Stimulated activated CD4-positive, alpha-beta T cell treated with anti-CD3 and anti-CD28 coated beads, Interleukin-1b, Interleukin-23, amount 100 ng/mL, for 1 hour (primary cell): ENCODE data around the gene PFN1.
"Not testable (repeated sequence)": the region's sequence is repeated elsewhere in the genome, so short reads cannot be mapped to it uniquely, and the experiment has no call there.

Experiments
- DNase-seq, 2 donors: peaks; one replicate each; pipeline ENCODE4 v3.0.0-alpha.2; 2020; ENCODE audit warnings: low read depth in 2 of 2

Gene PFN1

DNA sequence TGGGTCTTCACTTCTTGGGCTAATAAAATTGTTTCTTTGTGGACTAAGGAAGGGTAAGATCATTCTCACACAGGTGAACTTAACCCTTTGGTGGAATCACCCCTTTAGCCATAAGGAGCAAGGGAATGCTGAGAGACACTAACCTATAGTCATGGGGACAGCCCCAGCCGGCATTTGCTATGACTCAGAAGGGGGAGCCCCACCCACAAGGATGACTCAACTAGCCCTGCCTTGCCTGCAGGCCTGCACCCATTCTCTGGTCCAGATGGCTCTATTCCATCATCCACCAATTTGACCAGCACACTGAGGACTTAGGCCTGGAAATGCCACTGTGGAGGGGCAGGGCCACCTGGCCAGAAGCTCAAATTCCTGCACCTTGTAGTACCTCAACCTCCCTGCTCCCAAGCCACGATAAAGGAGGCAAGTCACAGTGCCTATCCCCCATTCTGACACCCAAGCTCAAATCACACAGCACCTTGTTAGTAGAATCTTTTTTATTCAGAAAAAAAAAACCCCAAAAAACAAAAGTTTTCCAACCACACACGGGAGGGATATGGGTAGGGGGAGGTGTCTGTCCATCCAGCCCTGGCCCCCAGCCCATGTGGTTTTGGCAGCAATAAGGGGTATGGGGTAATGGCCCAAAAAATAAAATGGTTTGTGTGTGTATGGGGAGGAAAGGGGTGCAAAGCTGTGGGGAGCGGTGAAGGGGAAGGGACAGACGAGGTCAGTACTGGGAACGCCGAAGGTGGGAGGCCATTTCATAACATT lies 3.0 kb downstream of the PFN1 start:
- DNase-seq = peak in 1 of 2 donors; percentile 75

DNA sequence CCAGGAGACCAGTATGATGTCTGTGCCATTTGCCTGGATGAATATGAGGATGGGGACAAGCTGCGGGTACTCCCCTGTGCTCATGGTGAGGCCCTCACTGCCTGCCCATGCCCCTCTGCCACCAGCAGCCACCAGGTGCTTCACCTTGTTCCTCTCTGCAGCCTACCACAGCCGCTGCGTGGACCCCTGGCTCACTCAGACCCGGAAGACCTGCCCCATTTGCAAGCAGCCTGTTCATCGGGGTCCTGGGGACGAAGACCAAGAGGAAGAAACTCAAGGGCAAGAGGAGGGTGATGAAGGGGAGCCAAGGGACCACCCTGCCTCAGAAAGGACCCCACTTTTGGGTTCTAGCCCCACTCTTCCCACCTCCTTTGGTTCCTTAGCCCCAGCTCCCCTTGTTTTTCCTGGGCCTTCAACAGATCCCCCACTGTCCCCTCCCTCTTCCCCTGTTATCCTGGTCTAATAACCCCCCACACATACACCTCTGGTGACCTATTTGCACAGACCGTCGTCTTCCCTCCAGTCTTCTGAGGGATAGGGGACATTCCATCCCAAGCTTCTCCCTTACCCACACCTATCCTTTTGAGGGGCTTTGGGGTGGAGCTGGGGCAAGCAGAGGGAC lies 3.7 kb downstream of the PFN1 start:
- no peak for DNase-seq

DNA sequence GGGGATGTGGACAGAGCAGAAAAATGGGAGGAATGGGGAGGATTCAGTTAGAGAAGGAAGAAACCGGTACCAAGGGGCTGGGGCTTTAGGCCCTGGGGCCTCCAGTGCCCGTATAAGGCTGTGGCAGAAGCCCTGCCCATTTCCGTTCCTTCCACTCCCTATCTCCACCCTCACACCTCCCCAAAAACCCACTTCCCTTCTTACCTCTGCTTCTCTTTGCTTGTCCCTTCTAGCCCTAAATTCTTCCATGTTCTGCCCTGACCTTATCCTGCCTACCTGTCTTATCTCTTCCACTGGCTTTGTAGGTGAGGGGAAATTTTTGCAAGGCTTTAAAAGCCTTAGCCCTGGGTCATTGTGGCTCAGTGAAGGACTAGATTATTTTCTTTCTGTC lies 4.2 kb downstream of the PFN1 start:
- DNase-seq = no peak

DNA sequence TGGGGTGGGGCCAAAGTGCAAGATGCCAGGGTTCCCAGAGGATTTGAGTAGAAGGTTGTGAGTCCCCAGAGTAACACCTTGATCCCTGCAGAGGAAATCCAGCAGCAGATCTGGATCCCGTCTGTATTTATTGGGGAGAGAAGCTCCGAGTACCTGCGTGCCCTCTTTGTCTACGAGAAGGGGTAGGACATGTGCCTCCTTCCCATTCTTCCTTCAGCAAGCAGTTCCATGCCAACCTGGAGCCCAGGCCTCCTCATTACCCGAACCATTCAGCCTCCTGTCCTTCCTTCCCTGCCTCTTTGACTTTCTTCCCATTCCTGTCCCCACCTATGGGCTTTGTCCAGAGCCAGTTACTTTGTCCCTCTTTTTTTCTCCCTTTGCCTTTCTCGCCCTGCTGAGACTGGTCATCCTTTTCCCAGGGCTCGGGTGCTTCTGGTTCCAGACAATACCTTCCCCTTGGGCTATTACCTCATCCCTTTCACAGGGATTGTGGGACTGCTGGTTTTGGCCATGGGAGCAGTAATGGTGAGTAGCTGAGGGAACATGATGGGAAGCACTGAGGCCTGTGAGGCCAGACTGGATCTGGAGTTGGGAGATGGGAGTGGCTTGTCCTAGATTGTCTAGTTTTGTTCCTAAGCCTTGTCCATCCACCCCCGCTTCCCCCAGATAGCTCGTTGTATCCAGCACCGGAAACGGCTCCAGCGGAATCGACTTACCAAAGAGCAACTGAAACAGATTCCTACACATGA lies 5.4 kb downstream of the PFN1 start:
- DNase-seq = no peak

DNA sequence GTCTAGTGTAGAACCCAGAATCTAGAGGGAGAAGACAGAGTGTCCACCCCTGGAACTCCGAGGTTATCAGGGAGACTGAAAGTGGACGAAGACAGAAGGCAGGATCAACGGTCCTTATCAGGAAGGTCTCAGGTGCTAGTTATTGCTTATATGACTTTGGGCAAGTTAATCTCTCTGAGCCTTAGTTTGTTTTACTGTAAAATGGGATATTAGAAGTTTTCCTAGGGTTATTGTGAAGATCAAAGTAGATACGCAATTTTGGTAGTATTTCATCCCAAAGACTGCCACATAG lies 7.1 kb downstream of the PFN1 start:
- DNase-seq = no peak

DNA sequence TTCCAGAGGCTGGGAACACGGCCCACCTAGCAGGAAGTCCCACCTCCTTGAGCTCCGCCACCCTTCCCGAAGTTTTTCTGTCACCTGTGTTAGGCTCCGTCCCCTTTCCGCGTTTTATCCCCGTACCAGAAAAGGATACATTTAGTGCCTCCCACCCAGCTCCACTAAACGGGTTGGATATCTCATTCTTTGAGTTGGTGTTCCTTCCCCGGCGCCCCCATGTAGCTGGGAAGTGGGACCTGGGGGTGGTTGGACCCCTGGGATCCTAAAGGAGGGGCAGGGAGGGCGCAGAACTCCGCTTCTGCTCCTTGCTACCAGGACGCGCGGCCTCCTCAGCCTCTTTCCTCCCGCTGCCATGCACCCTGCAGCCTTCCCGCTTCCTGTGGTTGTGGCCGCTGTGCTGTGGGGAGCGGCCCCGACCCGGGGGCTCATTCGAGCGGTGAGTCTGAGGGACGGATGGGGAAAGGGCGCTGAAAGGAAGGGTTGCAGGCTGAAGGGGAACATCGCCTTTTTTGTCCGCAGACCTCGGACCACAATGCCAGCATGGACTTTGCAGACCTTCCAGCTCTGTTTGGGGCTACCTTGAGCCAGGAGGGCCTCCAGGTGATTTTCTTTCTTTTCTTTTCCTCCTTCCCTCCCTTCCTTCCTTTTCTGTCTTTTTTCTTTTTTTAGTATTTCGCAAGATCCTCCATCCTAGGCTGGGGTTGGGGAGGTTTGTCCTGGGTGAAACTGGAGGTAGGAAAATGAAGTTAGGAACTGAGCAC lies 7.6 kb downstream of the PFN1 start:
- DNase-seq = no peak

DNA sequence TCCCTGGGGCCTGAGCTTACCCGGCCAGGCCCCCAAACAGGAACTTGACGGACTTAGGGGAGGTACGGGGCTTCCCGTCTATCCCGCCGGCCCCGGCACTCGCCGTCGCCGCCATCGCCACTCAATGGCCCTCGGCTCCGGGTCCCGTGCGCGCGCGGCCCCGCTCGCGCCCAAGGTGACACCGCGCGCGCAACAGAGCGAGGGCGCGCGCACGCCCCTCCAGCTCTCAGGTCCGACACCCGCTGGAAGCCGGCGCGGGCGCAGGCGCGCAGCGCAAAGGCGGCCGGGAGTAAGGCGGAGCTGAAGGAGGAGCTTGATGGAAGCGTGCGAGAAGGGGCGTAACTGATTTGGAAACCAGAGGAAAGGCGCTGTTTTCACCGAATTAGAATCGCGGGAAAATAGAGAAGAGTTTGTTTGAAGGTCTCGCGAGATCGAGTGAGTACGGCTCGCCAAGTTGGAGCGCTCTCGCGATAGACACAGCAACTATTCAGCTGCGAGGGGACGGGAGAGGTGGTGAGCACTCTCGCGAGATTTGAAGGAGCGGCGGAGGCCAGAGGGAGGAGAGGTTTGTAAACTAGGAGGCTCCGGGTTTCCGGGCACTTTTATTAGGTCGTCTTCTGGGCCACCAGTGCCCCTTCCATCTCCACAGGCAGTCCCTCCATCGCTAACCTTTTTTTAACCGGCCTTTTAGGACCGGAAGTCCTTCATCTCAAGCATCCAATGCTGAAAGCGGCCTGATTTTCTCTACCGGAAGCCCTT lies 8.4 kb downstream of the PFN1 start, which contains the start of the genes RNF167 and SLC25A11:
TSS of gene RNF167 (plus strand) at position 473 of the 759 bp plus-strand sequence. CDS start 642 bp downstream, outside the sequence.
TSS of gene SLC25A11 (minus strand) at position 251 of the 759 bp plus-strand sequence. CDS start at position 115, 136 bp downstream.
- peak; percentile 80 to 90 for DNase-seq

DNA sequence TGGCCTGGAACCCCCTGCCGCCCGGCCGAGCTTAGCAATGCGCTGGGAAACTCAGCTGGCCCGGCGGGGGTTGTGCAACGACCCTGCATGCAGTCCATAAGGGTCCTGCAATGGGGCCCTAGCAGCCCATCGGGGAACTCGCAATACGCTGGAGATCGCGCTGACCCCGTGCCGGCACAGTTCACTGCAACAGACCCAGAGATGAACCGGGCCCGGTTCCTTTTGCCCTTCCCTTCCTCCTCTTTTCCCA lies 8.9 kb downstream of the PFN1 start:
- DNase-seq = no peak

DNA sequence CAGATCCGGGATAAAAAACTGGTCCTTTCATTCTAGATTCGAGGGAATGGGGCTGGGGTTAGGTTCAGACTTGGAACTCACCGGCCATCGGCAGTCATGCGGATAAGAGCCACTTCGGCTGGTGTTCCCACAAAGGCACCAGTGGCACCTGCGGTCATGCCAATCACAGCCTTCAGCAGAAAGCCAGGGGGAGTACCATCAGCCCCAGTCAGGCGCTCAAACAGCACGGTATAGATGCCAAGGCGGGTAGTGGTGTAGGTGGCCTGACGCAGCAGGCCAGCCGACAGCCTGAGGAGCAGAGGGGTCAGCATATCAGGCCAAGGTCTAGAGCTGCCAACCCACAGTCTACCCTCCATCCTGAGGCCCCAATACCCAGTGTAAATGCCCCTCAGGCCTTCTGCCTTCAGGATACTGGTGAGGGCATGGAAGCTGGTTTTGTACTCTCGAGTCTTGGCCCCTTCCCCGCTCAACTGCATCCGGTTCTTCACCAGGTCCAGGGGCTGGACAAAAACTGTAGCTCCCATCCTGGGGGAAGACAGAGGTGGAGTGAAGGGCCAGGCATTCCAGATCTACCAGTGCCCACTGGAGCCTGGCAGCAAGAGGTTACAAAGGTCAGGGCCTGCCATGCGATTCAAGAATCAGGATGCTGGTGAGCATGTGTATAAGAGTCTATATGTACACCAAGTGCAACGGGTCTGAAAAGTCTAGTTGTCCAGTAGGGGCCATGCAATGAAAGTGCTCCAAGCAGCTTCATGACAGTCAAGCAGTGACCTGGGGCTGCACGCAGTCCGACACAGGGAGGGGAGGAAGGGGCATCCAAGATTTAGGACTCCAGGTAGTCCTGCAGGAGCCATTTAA lies 9.4 kb downstream of the PFN1 start:
- DNase-seq = no peak

DNA sequence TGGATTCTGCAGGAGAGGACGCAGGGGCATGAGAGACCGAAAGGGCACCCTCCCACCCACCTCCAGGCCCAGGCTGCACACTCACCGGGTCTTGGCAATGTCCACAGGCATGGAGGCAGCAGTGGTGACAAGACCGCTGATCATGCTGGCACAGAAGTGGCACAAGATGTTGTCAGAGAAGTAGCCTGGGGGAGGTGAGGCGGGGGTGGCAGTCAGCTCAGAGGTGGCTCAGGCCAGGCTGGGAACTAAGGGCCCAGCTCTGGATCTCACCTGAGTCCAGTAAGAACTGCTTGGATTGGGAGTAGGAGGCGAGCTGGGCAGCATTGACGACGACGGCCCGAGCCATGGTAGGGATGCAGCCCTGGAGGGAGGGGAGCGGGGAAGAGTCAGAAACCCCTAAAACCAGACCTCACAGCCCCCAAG lies 10.2 kb downstream of the PFN1 start:
- DNase-seq = no peak

DNA sequence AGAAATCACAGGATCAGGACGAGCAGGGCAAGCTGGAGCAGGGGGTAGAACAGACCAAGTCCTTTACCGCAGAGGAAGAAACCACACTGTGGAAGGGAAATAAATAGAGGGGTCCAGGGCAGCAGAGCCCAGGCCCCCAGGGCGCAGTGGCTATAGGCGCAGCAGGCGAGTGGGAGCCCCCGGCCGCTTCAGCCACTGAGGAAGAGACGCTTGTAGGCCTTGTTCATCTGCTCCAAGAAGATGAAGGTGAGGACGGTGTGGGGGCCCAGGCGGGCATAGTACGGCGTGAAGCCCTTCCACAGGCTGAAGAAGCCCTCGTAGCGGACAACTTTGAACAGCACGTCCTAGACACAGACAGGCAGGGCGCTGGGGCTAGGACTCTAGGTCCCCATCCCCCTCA lies 10.8 kb downstream of the PFN1 start:
- DNase-seq = no peak

DNA sequence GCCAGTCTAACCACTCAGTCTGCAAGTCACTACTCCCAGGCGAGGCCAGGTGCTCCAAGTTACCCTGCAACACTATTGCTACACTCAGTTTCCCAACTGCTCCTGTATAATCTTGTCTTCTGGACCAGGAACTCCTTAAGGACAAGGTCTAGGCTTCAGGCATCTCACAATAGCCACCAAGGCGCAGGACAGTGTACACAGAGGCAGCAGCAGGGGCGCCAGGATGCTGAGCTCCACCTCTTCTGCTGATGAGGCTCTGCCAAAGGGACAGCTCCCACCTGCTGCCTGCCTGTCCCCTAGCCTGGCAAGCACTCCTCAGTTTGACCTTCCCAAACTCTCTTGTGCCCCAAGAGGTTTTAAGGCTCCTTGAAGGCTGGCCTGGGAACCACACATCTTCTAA lies 11.9 kb downstream of the PFN1 start:
- no peak for DNase-seq

DNA sequence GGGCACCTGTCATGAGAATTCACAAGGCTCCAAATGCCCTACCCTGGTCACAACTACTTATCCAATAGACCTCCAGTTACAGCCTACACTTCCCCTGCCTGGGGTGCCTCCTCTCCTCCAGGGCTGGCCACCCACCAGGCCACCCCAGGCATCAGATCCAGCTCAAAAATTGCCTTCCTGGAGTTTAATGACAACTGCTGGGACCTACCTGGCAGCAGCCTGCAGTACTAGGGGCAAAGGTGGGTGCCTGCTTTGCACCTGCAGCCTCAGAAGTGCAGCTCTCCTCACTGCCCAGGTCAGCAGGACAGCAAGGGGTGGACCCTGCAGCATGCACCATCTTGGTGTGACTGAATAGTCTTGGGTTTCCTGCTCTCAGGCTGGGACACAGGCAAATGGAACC lies 12.7 kb downstream of the PFN1 start:
- no peak for DNase-seq

DNA sequence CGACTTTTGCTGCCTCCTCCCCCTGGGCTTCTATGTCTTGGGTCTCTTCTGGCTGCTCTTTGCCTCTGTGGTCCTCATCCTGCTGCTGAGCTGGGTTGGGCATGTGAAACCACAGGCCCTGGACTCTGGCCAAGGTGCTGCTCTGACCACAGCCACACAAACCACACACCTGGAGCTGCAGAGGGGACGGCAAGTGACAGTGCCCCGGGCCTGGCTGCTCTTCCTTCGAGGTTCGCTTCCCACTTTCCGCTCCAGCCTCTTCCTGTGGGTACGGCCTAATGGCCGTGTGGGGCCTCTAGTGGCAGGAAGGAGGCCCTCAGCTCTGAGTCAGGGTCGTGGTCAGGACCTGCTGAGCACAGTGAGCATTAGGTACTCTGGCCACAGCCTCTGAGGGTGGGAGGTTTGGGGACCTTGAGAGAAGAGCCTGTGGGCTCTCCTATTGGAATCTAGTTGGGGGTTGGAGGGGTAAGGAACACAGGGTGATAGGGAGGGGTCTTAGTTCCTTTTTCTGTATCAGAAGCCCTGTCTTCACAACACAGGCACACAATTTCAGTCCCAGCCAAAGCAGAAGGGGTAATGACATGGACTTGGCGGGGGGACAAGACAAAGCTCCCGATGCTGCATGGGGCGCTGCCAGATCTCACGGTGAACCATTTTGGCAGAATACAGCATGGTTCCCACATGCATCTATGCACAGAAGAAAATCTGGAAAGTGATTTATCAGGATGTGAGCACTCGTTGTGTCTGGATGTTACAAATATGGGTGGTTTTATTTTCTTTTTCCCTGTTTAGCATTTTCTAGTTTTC lies 14.0 kb downstream of the PFN1 start:
- DNase-seq = no peak

DNA sequence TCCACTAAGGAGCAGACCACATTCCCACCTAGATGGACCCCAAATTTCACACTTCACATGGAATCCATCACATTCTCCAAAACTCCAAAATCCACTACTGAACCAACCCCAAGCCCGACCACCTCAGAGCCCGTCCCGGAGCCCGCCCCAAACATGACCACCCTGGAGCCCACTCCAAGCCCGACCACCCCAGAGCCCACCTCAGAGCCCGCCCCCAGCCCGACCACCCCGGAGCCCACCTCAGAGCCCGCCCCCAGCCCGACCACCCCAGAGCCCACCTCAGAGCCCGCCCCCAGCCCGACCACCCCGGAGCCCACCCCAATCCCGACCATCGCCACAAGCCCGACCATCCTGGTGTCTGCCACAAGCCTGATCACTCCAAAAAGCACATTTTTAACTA lies 14.7 kb downstream of the PFN1 start:
- no peak for DNase-seq

DNA sequence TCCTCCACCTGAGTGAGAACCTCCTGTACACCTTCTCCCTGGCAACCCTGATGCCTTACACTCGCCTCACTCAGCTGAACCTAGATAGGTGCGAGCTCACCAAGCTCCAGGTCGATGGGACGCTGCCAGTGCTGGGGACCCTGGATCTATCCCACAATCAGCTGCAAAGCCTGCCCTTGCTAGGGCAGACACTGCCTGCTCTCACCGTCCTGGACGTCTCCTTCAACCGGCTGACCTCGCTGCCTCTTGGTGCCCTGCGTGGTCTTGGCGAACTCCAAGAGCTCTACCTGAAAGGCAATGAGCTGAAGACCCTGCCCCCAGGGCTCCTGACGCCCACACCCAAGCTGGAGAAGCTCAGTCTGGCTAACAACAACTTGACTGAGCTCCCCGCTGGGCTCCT lies 15.6 kb downstream of the PFN1 start:
- DNase-seq = no peak

DNA sequence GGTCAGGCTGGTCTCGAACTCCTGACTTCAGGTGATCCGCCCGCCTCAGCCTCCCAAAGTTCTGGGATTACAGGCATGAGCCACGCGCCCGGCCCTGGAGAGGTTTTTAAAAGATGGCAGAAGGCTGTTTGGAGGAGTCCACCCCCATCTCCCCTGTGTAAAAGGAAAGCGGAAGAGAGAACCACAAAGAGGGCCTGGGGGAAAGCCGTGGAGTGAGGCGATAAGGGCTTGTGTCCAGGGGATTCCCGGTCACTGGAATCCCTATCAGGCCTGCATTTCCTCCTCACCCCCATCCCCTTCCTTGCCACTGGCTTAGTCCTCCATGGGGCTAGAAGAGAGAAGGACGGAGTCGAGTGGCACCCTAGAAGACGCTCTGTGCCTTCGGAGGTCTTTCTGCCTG lies 16.4 kb downstream of the PFN1 start, which contains the start of gene GP1BA:
TSS of gene GP1BA (plus strand) at position 315 of the 400 bp plus-strand sequence. CDS start 328 bp downstream, outside the sequence.
- DNase-seq = no peak

DNA sequence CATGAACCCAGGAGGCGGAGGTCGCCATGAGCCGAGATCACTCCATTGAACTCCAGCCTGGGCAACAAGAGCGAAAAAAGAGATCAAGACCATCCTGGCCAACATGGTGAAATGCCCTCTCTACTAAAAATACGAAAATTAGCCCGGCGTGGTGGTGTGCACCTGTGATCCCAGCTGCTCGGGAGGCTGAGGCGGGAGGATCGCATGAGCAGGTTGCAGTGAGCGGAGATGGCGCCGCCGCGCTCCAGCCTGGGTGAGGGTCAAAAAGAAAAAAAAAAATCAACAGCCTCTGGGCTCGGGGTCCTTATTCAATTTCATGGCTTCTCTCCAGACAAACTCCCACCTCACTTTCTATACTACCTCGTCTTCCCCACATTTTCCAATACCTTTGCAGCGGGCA lies 19.4 kb downstream of the PFN1 start:
- DNase-seq = no peak

DNA sequence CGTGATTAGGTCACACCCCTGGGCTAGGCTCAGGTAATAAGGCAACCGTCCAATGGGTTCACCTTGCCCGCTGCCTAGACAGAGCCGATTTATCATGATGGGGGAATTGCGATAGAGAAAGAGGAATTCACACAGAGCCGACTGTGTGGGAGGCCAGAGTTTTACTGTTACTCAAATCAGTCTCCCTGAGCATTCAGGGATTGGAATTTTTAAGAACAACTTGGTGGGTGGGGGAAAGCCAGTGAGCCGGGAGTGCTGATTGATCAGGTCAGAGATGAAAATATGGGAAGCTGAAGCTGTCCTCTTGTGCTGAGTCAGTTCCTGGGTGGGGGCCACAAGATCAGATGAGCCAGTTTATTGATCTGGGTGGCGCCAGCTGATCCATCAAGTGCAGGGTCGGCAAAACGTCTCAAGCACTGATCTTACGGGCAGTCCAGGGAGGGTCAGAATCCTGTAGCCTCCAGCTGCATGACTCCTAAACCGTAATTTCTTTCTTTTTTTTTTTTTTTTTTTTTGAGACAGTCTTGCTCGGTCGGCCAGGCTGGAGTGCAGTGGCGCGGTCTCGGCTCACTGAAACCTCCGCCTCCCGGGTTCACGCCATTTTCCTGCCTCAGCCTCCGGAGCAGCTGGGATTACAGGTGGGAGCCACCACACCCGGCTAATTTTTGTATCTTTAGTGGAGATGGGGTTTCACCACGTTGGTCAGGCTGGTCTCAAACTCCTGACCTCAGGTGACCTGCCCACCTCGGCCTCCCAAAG lies 21.6 kb downstream of the PFN1 start:
- DNase-seq = not testable (repeated sequence)
